CD4-positive, alpha-beta T cell treated with Interleukin-6 for 4 hours (primary cell): Measurements from ENCODE around the gene ANKRD30B.
"Not testable (repeated sequence)": the region's sequence is repeated elsewhere in the genome, so short reads cannot be mapped to it uniquely, and the experiment has no call there.

Experiments
- DNase-seq: peaks from one replicate; pipeline ENCODE4 v3.0.0-alpha.2; 2020; ENCODE audit warnings: mixed read lengths

The ANKRD30B gene

DNA sequence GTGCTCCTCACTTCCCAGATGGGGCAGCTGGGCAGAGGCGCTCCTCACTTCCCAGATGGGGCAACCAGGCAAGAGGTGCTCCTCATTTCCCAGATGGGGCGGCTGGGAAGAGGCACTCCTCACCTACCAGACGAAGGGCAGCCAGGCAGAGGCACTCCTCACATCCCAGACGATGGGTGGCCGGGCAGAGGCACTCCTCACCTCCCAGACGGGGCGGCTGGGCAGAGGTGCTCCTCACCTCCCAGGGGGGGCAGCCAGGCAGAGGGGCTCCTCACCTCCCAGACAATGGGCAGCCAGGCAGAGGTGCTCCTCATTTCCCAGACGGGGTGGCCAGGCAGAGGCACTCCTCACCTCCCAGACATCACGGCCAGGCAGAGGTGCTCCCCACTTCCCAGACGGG lies 110.5 kb downstream of the ANKRD30B start:
- DNase-seq: not testable (repeated sequence)

DNA sequence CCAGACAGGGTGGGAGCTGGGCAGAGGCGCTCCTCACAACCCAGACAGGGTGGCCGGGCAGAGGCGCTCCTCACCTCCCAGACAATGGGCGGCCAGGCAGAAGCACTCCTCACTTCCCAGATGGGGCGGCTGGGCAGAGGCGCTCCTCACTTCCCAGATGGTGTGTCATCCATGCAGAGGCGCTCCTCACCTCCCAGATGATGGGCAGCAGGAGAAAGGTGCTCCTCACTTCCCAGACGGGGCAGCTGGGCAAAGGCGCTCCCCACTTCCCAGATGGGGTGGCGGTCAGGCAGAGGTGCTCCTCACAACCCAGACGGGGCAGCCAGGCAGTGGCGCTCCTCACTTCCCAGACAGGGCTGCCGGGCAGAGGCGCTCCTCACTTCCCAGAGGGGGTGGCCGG lies 112.0 kb downstream of the ANKRD30B start:
- DNase-seq: not testable (repeated sequence)

DNA sequence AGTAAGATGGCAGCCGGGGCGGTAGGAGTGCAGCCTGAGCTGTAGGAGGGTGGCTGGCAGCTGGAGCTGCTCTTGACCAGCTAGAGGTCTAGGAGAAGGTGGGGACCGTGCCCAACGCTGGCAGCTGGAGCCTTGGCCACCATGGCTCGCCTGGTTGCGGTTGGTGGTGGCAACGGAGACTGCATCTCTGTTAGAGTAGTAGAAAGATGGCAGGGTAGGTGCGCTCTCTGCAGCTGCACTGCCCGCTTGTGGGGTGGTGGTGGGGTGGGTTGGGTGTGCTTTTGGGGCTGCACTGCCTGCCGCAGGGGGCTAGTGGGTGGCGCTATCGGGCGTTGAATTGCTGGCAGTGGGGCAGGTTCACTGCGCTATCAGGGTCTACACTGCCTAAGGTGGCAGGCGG lies 118.5 kb downstream of the ANKRD30B start:
- not testable (repeated sequence) for DNase-seq

DNA sequence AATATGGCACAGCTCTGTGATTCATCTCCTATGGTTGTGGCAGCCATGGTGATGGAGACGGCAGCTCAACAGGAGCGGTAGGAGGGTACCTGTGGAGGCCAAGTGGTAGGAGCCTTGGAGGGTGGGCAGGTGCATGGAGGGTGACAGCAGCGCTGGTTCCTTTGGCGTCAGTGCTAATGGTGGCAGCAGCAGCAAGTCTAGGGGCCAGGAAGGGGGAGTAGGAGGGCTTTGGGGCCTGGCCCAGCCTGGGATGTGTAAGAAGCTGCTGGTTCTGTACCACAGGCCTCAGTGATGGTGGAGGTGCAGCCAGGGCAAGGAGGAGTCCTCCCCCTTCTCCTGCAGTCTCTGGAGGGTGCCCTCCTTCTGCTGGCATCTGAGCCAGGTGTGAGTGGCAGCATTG lies 120.0 kb downstream of the ANKRD30B start:
- not testable (repeated sequence) for DNase-seq

DNA sequence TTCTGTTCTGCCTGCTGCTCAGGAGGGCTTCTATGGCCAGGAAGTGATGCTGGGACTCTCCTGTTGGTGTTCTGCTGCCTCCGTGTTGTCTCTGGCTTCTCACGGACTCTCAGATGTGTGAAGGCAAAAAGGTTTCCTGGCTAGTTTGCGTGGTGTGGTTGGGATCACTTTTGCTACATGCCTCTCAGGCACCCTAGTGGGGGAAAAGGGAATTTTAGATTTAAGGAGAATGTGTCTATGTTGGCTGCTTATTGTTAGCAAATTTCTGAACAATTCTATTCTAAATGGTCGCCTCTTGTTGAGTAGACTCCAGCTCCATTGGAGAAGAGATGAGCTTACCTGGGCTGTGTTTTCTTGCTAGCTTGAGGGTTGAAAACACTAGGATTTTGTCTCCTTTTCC lies 120.9 kb downstream of the ANKRD30B start:
- DNase-seq: not testable (repeated sequence)

DNA sequence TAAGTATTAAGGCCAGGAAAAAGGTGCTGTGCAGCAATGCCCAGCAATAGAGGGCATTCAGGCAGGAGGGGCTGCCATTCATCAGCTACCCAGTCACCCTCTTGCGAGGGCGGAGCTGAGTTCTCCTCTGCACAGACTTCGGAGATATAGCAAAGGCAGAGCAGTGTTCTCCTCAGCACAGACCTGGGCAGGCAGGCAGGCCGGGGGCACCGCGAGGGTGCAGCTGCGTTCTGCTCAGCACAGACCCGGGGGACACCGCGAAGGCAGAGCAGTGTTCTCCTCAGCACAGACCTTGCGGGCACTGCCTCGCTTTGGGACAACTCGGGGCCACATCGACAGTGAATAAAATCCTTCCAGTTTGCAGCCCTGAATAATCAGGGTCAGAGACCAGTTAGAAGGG lies 130.9 kb downstream of the ANKRD30B start:
- not testable (repeated sequence) for DNase-seq

DNA sequence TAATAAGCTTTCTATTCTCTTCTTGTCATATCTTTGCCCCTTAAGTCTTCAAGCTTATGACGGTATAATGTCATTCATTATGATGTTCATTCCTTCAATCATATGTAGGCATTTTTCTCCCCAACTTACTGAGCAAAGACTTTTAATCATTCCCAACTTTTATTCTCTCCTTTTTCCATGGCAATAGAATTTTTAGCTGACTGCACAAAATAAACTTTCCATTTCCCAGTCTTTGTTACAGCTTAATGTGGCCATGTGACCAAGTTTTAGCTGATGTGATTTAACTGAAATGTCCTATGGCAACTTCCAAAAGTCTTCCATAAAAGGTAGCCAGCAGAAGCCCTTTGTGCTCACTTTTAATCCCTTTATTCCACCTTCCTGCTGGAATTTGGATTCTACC lies 152.5 kb downstream of the ANKRD30B start:
- no peak for DNase-seq
